ENCODE results near the gene CSPG4. TPM values are rescaled to one million over a fixed set of nuclear protein-coding genes. Genes with fewer than 3 reads are reported as not detected.

Gene CSPG4
- total RNA-seq, 1 donor from 2014 or later, result 246 TPM

GRCh38 chr15:75669191-75669878 is 43.3 kb downstream of the CSPG4 start:
- no peak for DNase-seq

- peak; percentile 92 for DNase-seq
Measured at GRCh38 chr15:75666823-75667501, 45.7 kb downstream of the CSPG4 start.

- no peak for DNase-seq
Measured at GRCh38 chr15:75663931-75664421, 48.7 kb downstream of the CSPG4 start.

- DNase-seq, result no peak
Measured at GRCh38 chr15:75662823-75663519, 49.7 kb downstream of the CSPG4 start.

- no peak for DNase-seq
Measured at GRCh38 chr15:75661756-75662140, 50.9 kb downstream of the CSPG4 start.

- peak; percentile 81 for DNase-seq
Measured at GRCh38 chr15:75661100-75661755, 51.4 kb downstream of the CSPG4 start.

- peak; percentile 48 for DNase-seq
Measured at GRCh38 chr15:75659928-75660645, 52.6 kb downstream of the CSPG4 start.

GRCh38 chr15:75659141-75659771 is 53.4 kb downstream of the CSPG4 start:
- no peak for DNase-seq

- no peak for DNase-seq
Measured at GRCh38 chr15:75656813-75657212, 55.8 kb downstream of the CSPG4 start.

GRCh38 chr15:75656331-75656730 is 56.3 kb downstream of the CSPG4 start:
- DNase-seq, result no peak

- no peak for DNase-seq
Measured at GRCh38 chr15:75655931-75656330, 56.7 kb downstream of the CSPG4 start.

- DNase-seq, result no peak
Measured at GRCh38 chr15:75654201-75654907, 58.3 kb downstream of the CSPG4 start.

GRCh38 chr15:75653347-75653913 is 59.2 kb downstream of the CSPG4 start:
- DNase-seq, result no peak

GRCh38 chr15:75651810-75652543 is 60.7 kb downstream of the CSPG4 start:
- DNase-seq, result no peak

GRCh38 chr15:75650908-75651809 is 61.5 kb downstream of the CSPG4 start:
- no peak for DNase-seq

GRCh38 chr15:75649848-75650247 is 62.8 kb downstream of the CSPG4 start:
- no peak for DNase-seq

- DNase-seq, result no peak
Measured at GRCh38 chr15:75649045-75649761, 63.4 kb downstream of the CSPG4 start.

Measured in tongue (tissue), 2 donors.